GM23248 (cell line): ENCODE measurements around the gene LPP.

ENCODE experiments used
- EZH2 ChIP-seq: fragments of 200-600 bp; sonication (generic); IDR thresholded peaks from 2 replicates; pipeline ENCODE4 v1.6.1; 2018; ENCODE audit warnings: antibody characterized with exemption, mild to moderate bottlenecking; ENCODE audit not compliant: insufficient read depth, poor library complexity, severe bottlenecking
- EZH2phosphoT487 ChIP-seq: fragments of 200-600 bp; sonication (generic); IDR thresholded peaks from 2 replicates; pipeline ENCODE4 v1.6.1; 2018; ENCODE audit warnings: antibody characterized with exemption, moderate library complexity, mild to moderate bottlenecking, low read depth; ENCODE audit not compliant: insufficient read depth

DNA sequence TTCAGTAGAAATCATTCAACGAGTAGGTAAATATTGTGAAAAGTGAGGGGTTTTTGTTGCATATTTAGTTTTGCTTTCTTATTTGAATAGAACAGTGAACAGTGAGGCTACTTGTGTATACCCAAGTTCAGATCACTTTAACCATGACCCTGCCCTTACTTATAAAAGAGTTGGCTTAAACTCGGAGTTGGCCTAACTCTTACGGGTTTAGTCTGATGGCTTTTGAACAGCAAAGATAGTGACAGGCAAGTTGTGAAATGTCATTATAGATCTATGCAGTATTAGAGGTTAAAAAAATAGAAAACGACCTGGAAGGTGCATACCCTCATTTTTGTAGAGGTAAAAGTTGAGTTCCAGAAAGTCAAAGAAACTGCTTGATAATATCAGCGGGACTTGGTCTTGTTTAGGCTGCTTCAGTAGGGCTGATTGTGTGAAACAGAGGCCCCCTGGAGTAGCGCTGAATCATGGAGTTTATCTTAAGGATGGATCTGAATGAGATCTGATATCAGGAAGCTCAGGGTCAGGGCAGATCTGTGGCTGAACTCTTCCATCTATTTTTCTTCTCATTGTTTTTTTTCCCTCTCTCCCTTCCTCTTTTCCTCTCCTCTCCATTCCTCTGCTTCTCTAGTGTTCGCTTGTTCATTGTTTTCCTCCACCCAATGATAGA, 359.8 kb downstream of the LPP start:
- TF ChIP-seq EZH2 = no peak
- no peak for TF ChIP-seq EZH2phosphoT487
